Liver (tissue), 9 donors: Measurements from ENCODE around the gene FAM24A. TPM values are rescaled to one million over a fixed set of nuclear protein-coding genes. Genes with fewer than 3 reads are reported as not detected.
"Not testable (repeated sequence)": the region's sequence is repeated elsewhere in the genome, so short reads cannot be mapped to it uniquely, and the experiment has no call there.

Experiments used
- DNase-seq: peaks from one replicate; pipeline ENCODE4 v3.0.0-alpha.2; 2017; ENCODE audit warnings: low spot score
- H3K27ac ChIP-seq, 2 donors: one replicate each; pipeline ENCODE4 v1.7.0; 2013; ENCODE audit warnings: inconsistent platforms in 2 of 2, low read length in 2 of 2, control low read depth in 1 of 2, low read depth in 1 of 2, mild to moderate bottlenecking in 1 of 2
- H3K27me3 ChIP-seq, 4 donors: one replicate each; pipeline versions ENCODE4 v1.6.1 to v1.7.0; 2013; ENCODE audit warnings: low read length in 3 of 4, inconsistent platforms in 1 of 4, mild to moderate bottlenecking in 1 of 4, moderate library complexity in 1 of 4; ENCODE audit not compliant: control insufficient read depth in 4 of 4, insufficient read depth in 4 of 4
- H3K36me3 ChIP-seq, 4 donors: one replicate each; pipeline versions ENCODE4 v1.6.1 to v1.7.0; 2013; ENCODE audit warnings: low read length in 3 of 4, mild to moderate bottlenecking in 3 of 4, low read depth in 1 of 4, moderate library complexity in 1 of 4; ENCODE audit not compliant: control insufficient read depth in 4 of 4, insufficient read depth in 3 of 4
- H3K4me1 ChIP-seq, 4 donors: one replicate each; pipeline versions ENCODE4 v1.6.1 to v1.7.0; 2013; ENCODE audit warnings: low read length in 3 of 4, mild to moderate bottlenecking in 3 of 4, moderate library complexity in 1 of 4; ENCODE audit not compliant: control insufficient read depth in 4 of 4, insufficient read depth in 4 of 4
- H3K4me3 ChIP-seq, 3 donors: one replicate each; pipeline versions ENCODE4 v1.6.1 to v1.7.0; 2013; ENCODE audit warnings: low read length in 3 of 3, control low read depth in 1 of 3, low read depth in 1 of 3, mild to moderate bottlenecking in 1 of 3
- H3K9ac ChIP-seq, 2 donors: one replicate each; pipeline ENCODE4 v1.7.0; 2013; ENCODE audit warnings: low read length in 2 of 2, mild to moderate bottlenecking in 2 of 2, moderate library complexity in 2 of 2, control low read depth in 1 of 2, low read depth in 1 of 2
- H3K9me3 ChIP-seq, 4 donors: one replicate each; pipeline versions ENCODE4 v1.6.1 to v1.7.0; 2013; ENCODE audit warnings: low read length in 3 of 4; ENCODE audit not compliant: control insufficient read depth in 4 of 4
- GABPA ChIP-seq, 2 donors: IDR thresholded peaks in 1 of 2; conservative IDR thresholded peaks in 1 of 2; 2 replicates each; pipeline ENCODE4 v1.6.1; 2016; ENCODE audit warnings: antibody characterized with exemption in 2 of 2, mild to moderate bottlenecking in 1 of 2, moderate library complexity in 1 of 2
- HNF4A ChIP-seq, 2 donors: conservative IDR thresholded peaks; 2 replicates each; pipeline ENCODE4 v1.6.1; 2016; ENCODE audit warnings: antibody characterized with exemption in 2 of 2, mild to moderate bottlenecking in 2 of 2
- JUND ChIP-seq, 2 donors: IDR thresholded peaks; 2 replicates each; pipeline ENCODE4 v1.6.1; 2016; ENCODE audit warnings: antibody characterized with exemption in 2 of 2
- RXRA ChIP-seq, 2 donors: IDR thresholded peaks; 2 replicates each; pipeline ENCODE4 v1.6.1; 2017 to 2018; ENCODE audit warnings: antibody characterized with exemption in 2 of 2, mild to moderate bottlenecking in 1 of 2
- SP1 ChIP-seq: IDR thresholded peaks from 2 replicates; pipeline ENCODE4 v1.6.1; 2018; ENCODE audit warnings: antibody characterized with exemption, mild to moderate bottlenecking
- YY1 ChIP-seq: IDR thresholded peaks from 2 replicates; pipeline ENCODE4 v1.6.1; 2016; ENCODE audit warnings: antibody characterized with exemption, mild to moderate bottlenecking
- whole genome bisulfite sequencing: extraction: QIAGEN DNeasy Blood & Tissue Kit; methylation state at CpG from one replicate; pipeline ENCODE4 v1.1.7; 2013; 5-methylcytosine and 5-hydroxymethylcytosine counted together
- polyA plus RNA-seq, 2 donors: library from polyadenylated mRNA; stranded (reverse) in 1 of 2; unstranded in 1 of 2; fragments of 200-250 nt in 1 of 2; fragments of >200 nt in 1 of 2; fragmentation: Nextera tagmentation in 1 of 2; extraction: Ambion mirVana in 1 of 2; gene quantifications; one replicate each; pipeline versions ENCODE4 v1.2.1 to v1.2.3, GENCODE V29; 2013 to 2015
- total RNA-seq, 2 donors: library from RNA; depleted of rRNA; stranded (reverse); fragments of >200 nt; gene quantifications; one replicate each; pipeline ENCODE4 v1.2.3, GENCODE V29; 2014
- TF ChIP-seq, protein P1 (sequence below): IDR thresholded peaks from 2 replicates; pipeline ENCODE4 v1.6.1; 2016; ENCODE audit warnings: antibody characterized with exemption
- TF ChIP-seq, protein P2 (sequence below): fragments of 150-350 bp; IDR thresholded peaks from 2 replicates; pipeline ENCODE4 v1.5.1; 2017; ENCODE audit warnings: improper control_type of control experiment, low read depth, low read length; ENCODE audit not compliant: missing input control
- donor health status: healthy.
- donor health status: healthy.
- donor health status: healthy.
- donor health status: healthy.
- donor health status: healthy.

The FAM24A gene
- total and polyA plus RNA-seq, 4 donors = not detected

DNA sequence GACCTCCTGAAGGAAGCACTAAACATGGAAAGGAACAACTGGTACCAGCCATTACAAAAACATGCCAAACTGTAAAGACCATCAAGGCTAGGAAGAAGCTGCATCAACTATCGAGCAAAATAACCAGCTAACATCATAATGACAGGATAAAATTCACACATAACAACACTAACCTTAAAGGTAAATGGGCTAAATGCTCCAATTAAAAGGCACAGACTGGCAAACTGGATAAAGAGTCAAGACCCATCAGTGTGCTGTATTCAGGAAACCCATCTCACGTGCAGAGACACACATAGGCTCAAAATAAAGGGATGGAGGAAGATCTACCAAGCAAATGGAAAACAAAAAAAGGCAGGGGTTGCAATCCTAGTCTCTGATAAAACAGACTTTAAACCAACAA is 41.6 kb upstream of the FAM24A start:
- not testable (repeated sequence) for H3K9me3 ChIP-seq, H3K4me1 ChIP-seq, H3K36me3 ChIP-seq, H3K9ac ChIP-seq, H3K27ac ChIP-seq, H3K27me3 ChIP-seq, DNase-seq, H3K4me3 ChIP-seq
- 95% methylated on average over 1 of the region's 2 CpGs for WGBS

DNA sequence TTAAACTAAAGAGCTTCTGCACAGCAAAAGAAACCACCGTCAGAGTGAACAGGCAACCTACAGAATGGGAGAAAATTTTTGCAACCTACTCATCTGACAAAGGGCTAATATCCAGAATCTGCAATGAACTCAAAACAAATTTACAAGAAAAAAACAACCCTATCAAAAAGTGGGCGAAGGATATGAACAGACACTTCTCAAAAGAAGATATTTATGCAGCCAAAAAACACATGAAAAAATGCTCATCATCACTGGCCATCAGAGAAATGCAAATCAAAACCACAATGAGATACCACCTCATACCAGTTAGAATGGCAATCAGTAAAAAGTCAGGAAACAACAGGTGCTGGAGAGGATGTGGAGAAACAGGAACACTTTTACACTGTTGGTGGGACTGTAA is 38.5 kb upstream of the FAM24A start:
- not testable (repeated sequence) for H3K9ac ChIP-seq, H3K36me3 ChIP-seq, DNase-seq, H3K4me3 ChIP-seq, H3K4me1 ChIP-seq, H3K27me3 ChIP-seq, H3K27ac ChIP-seq, H3K9me3 ChIP-seq
- 100% methylated on average over 1 of the region's 2 CpGs for WGBS

DNA sequence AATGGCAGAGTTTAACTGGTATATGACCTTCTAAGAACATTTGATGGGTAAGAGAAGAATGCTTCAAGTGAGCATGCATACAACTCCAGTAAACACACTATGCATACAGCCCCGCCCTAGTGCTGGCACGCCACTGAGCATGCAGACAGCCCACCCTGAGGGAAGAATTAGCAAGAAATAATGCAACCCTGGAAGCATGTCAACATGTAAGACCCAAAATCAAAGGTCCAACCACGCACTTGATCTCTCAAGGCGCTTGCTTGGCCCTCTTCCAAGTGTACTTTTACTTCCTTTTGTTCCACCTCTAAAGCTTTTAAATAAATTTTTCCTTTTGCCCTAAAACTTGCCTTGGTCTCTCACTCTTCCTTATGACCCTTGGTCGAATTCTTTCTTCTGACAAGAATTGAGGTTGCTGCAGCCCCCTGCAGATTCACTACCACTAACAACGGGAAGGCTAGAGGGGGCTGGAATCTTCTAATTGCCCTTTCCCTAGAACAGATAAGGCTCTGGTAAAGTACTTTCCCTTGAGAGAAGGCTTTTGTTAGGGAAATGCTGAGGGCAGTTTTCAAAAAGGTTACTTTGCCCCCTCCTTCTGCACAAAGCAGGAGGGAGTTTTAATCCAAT is 34.5 kb upstream of the FAM24A start:
- TF ChIP-seq JUND (IDR thresholded peaks at IDR 0.05) (no peak), HNF4A (conservative IDR thresholded peaks at IDR 0.05) (no peak), GABPA (IDR thresholded peaks at IDR 0.05 in 1 of 2, conservative IDR thresholded peaks at IDR 0.05 in 1 of 2) (no peak), RXRA (IDR thresholded peaks at IDR 0.05) (no peak)
- TF ChIP-seq, protein P1, sequence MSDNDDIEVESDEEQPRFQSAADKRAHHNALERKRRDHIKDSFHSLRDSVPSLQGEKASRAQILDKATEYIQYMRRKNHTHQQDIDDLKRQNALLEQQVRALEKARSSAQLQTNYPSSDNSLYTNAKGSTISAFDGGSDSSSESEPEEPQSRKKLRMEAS = no peak
- no peak for DNase-seq
- peaks cover 5 to 16% (median 11%) of the 10 kb centered on the region in 4 donors for H3K4me1 ChIP-seq
- H3K27ac ChIP-seq = no peak overlapping the region
- H3K27me3 ChIP-seq = no peaks in the 10 kb centered on the region
- no peaks in the 10 kb centered on the region for H3K36me3 ChIP-seq
- no peak overlapping the region for H3K9ac ChIP-seq
- H3K4me3 ChIP-seq = no peak overlapping the region
- 65% methylated on average over 6 of the region's 6 CpGs for WGBS
- H3K9me3 ChIP-seq = no peaks in the 10 kb centered on the region

DNA sequence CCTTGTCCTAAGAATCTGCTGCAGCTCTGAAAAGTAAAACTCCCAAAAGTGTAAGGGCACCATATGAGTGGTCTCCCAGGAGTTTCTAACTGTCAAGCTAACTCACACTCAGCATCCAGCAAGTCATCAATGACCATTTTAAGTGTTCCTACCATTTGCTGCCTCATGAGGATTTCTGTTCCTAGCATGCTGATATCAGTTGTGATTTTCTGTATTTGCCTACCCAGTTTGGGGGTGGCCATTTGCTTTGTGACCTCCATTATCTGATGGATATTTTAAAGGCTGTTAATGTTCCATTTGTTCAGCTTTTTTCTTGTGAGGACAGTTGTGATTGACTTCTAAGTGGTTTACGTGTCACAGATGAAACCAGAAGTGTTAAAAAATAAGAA is 33.9 kb upstream of the FAM24A start:
- no peak for TF ChIP-seq SP1
- no peak for TF ChIP-seq RXRA (IDR thresholded peaks at IDR 0.05)
- TF ChIP-seq JUND (IDR thresholded peaks at IDR 0.05) = no peak
- no peak overlapping the region for H3K4me3 ChIP-seq
- DNase-seq = no peak

DNA sequence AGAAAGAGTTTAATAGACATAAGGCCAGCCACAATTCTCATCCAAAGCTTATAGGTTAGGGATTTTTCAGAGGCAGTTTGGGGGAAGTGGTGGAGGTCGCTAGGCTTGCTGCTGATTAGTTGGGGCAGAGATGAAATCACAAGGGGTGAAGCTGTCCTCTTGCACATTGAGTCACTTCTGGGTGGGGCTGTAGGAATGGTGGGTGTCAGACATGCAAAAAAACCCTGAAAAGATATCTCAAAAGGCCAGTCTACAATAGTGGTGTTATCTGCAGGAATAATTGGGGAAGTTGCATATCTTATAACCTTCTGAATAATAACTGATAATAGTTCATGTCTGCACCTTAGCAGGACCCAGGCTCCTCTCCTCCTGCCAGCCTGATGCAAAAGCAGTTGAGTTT is 33.1 kb upstream of the FAM24A start:
- Histone ChIP-seq H3K4me1 (peaks cover 5 to 16% (median 11%) of the 10 kb centered on the region in 4 donors), H3K27me3 (no peaks in the 10 kb centered on the region), H3K9ac (no peak overlapping the region), H3K36me3 (no peaks in the 10 kb centered on the region), H3K27ac (no peak overlapping the region), H3K4me3 (no peak overlapping the region), H3K9me3 (no peaks in the 10 kb centered on the region)
- WGBS = 85% methylated on average over 1 of the region's 1 CpG
- DNase-seq = no peak
- TF ChIP-seq GABPA (IDR thresholded peaks at IDR 0.05 in 1 of 2, conservative IDR thresholded peaks at IDR 0.05 in 1 of 2) (no peak), YY1 (no peak), JUND (IDR thresholded peaks at IDR 0.05) (no peak)
- TF ChIP-seq, protein P2, sequence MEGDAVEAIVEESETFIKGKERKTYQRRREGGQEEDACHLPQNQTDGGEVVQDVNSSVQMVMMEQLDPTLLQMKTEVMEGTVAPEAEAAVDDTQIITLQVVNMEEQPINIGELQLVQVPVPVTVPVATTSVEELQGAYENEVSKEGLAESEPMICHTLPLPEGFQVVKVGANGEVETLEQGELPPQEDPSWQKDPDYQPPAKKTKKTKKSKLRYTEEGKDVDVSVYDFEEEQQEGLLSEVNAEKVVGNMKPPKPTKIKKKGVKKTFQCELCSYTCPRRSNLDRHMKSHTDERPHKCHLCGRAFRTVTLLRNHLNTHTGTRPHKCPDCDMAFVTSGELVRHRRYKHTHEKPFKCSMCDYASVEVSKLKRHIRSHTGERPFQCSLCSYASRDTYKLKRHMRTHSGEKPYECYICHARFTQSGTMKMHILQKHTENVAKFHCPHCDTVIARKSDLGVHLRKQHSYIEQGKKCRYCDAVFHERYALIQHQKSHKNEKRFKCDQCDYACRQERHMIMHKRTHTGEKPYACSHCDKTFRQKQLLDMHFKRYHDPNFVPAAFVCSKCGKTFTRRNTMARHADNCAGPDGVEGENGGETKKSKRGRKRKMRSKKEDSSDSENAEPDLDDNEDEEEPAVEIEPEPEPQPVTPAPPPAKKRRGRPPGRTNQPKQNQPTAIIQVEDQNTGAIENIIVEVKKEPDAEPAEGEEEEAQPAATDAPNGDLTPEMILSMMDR = no peak

More for the DNA sequence above, 33.9 kb upstream of the FAM24A start:
- no peaks in the 10 kb centered on the region for H3K9me3 ChIP-seq
- no peak overlapping the region for H3K9ac ChIP-seq
- 94% methylated on average over 1 of the region's 1 CpG for WGBS
- H3K27ac ChIP-seq = no peak overlapping the region
- no peaks in the 10 kb centered on the region for H3K27me3 ChIP-seq
- no peaks in the 10 kb centered on the region for H3K36me3 ChIP-seq
- H3K4me1 ChIP-seq = peaks cover 5 to 16% (median 11%) of the 10 kb centered on the region in 4 donors
